CD4-positive, alpha-beta memory T cell (primary cell): ENCODE data around the gene CMIP. TPM values are rescaled to one million over a fixed set of nuclear protein-coding genes. Genes with fewer than 3 reads are reported as not detected.

ENCODE experiments used
- CTCF ChIA-PET: fragments of 350-600 bp; sonication (Branson Sonifier 250); formaldehyde crosslinking; loops from one replicate; lab custom pipeline; 2021; ENCODE audit warnings: inconsistent platforms; ENCODE audit not compliant: partially characterized antibody; lab: Charles Lee
- POLR2A ChIA-PET: fragments of 350-600 bp; sonication (Branson Sonifier 250); formaldehyde crosslinking; loops from one replicate; lab custom pipeline; 2021; ENCODE audit not compliant: partially characterized antibody; lab: Charles Lee
- DNase-seq, 5 donors: peaks; one replicate each; pipeline versions ENCODE4 v3.0.0 to v3.0.0-alpha.2; 2020 to 2022; ENCODE audit warnings: mixed read lengths in 1 of 5
- H3K27ac ChIP-seq: one replicate; pipeline ENCODE4 v1.7.0; 2013; ENCODE audit warnings: low read depth, low read length
- H3K27me3 ChIP-seq: 2 replicates; pipeline ENCODE4 v1.7.0; 2013; ENCODE audit warnings: mild to moderate bottlenecking, low read length, moderate library complexity; ENCODE audit not compliant: insufficient read depth
- H3K36me3 ChIP-seq: 2 replicates; pipeline ENCODE4 v1.7.0; 2013; ENCODE audit warnings: mild to moderate bottlenecking, low read length, moderate library complexity; ENCODE audit not compliant: insufficient read depth
- H3K4me1 ChIP-seq: 2 replicates; pipeline ENCODE4 v1.7.0; 2013; ENCODE audit warnings: mild to moderate bottlenecking, low read length, moderate library complexity; ENCODE audit not compliant: insufficient read depth
- H3K4me3 ChIP-seq, 2 donors: one replicate each; pipeline ENCODE4 v1.7.0; 2013; ENCODE audit warnings: low read length in 2 of 2, mild to moderate bottlenecking in 1 of 2
- H3K9me3 ChIP-seq, 2 donors: one replicate each; pipeline ENCODE4 v1.7.0; 2013; ENCODE audit warnings: low read length in 2 of 2, control low read depth in 1 of 2; ENCODE audit not compliant: control insufficient read depth in 1 of 2
- H3K27ac Mint-ChIP-seq, 7 donors: one replicate each; pipeline ENCODE4 v1.8.0; 2020 to 2021; ENCODE audit warnings: mixed read lengths in 7 of 7, mild to moderate bottlenecking in 6 of 7, inconsistent platforms in 3 of 7, moderate library complexity in 3 of 7
- H3K27me3 Mint-ChIP-seq, 2 donors: one replicate each; pipeline ENCODE4 v1.8.0; 2020 to 2021; ENCODE audit warnings: mixed read lengths in 2 of 2
- H3K36me3 Mint-ChIP-seq, 2 donors: one replicate each; pipeline ENCODE4 v1.8.0; 2020 to 2021; ENCODE audit warnings: mixed read lengths in 2 of 2, inconsistent platforms in 1 of 2, mild to moderate bottlenecking in 1 of 2
- H3K4me1 Mint-ChIP-seq, 4 donors: one replicate each; pipeline ENCODE4 v1.8.0; 2020 to 2021; ENCODE audit warnings: mixed read lengths in 4 of 4, mild to moderate bottlenecking in 1 of 4
- H3K4me3 Mint-ChIP-seq, 8 donors: one replicate each; pipeline ENCODE4 v1.8.0; 2020 to 2021; ENCODE audit warnings: mixed read lengths in 8 of 8, mild to moderate bottlenecking in 7 of 8, moderate library complexity in 6 of 8, inconsistent platforms in 3 of 8
- H3K9me3 Mint-ChIP-seq, 8 donors: one replicate each; pipeline ENCODE4 v1.8.0; 2020 to 2021; ENCODE audit warnings: mixed read lengths in 8 of 8, mild to moderate bottlenecking in 5 of 8, inconsistent platforms in 3 of 8, moderate library complexity in 1 of 8
- intact Hi-C: fragments of 100-400 bp; cut with micrococcal nuclease; formaldehyde crosslinking; loops from one replicate; pipeline ENCODE4 v1.15.1; 2023
- polyA plus RNA-seq, 2 donors: library from polyadenylated mRNA; unstranded; fragments of 300-500 nt; fragmentation: Illumina TruSeq; gene quantifications; one replicate each; pipeline ENCODE4 v1.2.3, GENCODE V29; 2021
- total RNA-seq, 2 experiments: library from RNA; stranded (reverse); gene quantifications; one replicate each; pipeline ENCODE4 v1.2.3, GENCODE V29; 2021

Gene CMIP
- total and polyA plus RNA-seq, 4 experiments from 2014 or later, result 0.84 to 36.4 (median 33.2) TPM; not detected in 1

GRCh38 chr16:81457326-81458133 lies 12.9 kb downstream of the CMIP start:
- Histone ChIP-seq H3K36me3 (peaks cover 5% of the 10 kb centered on the region), H3K4me1 (peaks cover 31% of the 10 kb centered on the region), H3K27me3 (no peaks in the 10 kb centered on the region), H3K27ac (no peak overlapping the region), H3K4me3 (no peak overlapping the region), H3K9me3 (no peaks in the 10 kb centered on the region)
- intact Hi-C loops, result no loop called here
- Mint-ChIP-seq H3K36me3 (peaks cover 28 to 36% of the 10 kb centered on the region in 2 donors), H3K27ac (peak overlapping the region in 3 of 7 donors; percentile 29 to 71 (median 44)), H3K9me3 (peaks cover 0 to 2% (median 0%) of the 10 kb centered on the region in 8 donors), H3K4me3 (no peak overlapping the region), H3K4me1 (peaks cover 33 to 69% (median 51%) of the 10 kb centered on the region in 4 donors), H3K27me3 (no peaks in the 10 kb centered on the region)
- POLR2A ChIA-PET, result no interaction called here
- CTCF ChIA-PET, result no interaction called here
- DNase-seq, result no peak

- no peak for DNase-seq
- H3K36me3 ChIP-seq, result peaks cover 5% of the 10 kb centered on the region
- ChIA-PET POLR2A (no interaction called here), CTCF (no interaction called here)
- Mint-ChIP-seq H3K36me3 (peaks cover 28 to 36% of the 10 kb centered on the region in 2 donors), H3K4me3 (no peak overlapping the region), H3K27me3 (no peaks in the 10 kb centered on the region), H3K9me3 (peaks cover 0 to 2% (median 0%) of the 10 kb centered on the region in 8 donors), H3K27ac (peak overlapping the region in 2 of 7 donors; percentile 12 to 44), H3K4me1 (peaks cover 30 to 66% (median 51%) of the 10 kb centered on the region in 4 donors)
- H3K4me3 ChIP-seq, result no peak overlapping the region
- H3K4me1 ChIP-seq, result peaks cover 29% of the 10 kb centered on the region
- H3K9me3 ChIP-seq, result no peaks in the 10 kb centered on the region
- H3K27ac ChIP-seq, result no peak overlapping the region
- intact Hi-C loops, result no loop called here
- H3K27me3 ChIP-seq, result no peaks in the 10 kb centered on the region
Measured at GRCh38 chr16:81458149-81458669, 13.6 kb downstream of the CMIP start.

GRCh38 chr16:81458827-81459598 lies 14.4 kb downstream of the CMIP start:
- H3K36me3 ChIP-seq, result peaks cover 5% of the 10 kb centered on the region
- POLR2A ChIA-PET, result interaction anchor here (0.8 kb wide), 1 partner anchor 11 kb away, joined by 5 read pairs; no protein-coding TSS in a partner anchor
- intact Hi-C loops, result no loop called here
- Mint-ChIP-seq H3K4me3 (no peak overlapping the region), H3K9me3 (peaks cover 0 to 2% (median 0%) of the 10 kb centered on the region in 8 donors), H3K4me1 (peaks cover 26 to 68% (median 51%) of the 10 kb centered on the region in 4 donors), H3K36me3 (peaks cover 28 to 36% of the 10 kb centered on the region in 2 donors), H3K27me3 (no peaks in the 10 kb centered on the region), H3K27ac (peak overlapping the region in 3 of 7 donors; percentile 2 to 90 (median 38))
- H3K27me3 ChIP-seq, result no peaks in the 10 kb centered on the region
- H3K9me3 ChIP-seq, result no peaks in the 10 kb centered on the region
- no peak overlapping the region for H3K27ac ChIP-seq
- H3K4me1 ChIP-seq, result peaks cover 25% of the 10 kb centered on the region
- DNase-seq, result no peak
- CTCF ChIA-PET, result no interaction called here
- no peak overlapping the region for H3K4me3 ChIP-seq

- Histone ChIP-seq H3K4me1 (peaks cover 29% of the 10 kb centered on the region), H3K36me3 (peaks cover 5% of the 10 kb centered on the region), H3K27me3 (no peaks in the 10 kb centered on the region), H3K9me3 (no peaks in the 10 kb centered on the region), H3K27ac (no peak overlapping the region), H3K4me3 (no peak overlapping the region)
- peaks cover 32 to 71% (median 54%) of the 10 kb centered on the region in 4 donors for H3K4me1 Mint-ChIP-seq
- H3K9me3 Mint-ChIP-seq, result peaks cover 0 to 2% (median 0%) of the 10 kb centered on the region in 8 donors
- H3K27ac Mint-ChIP-seq, result no peak overlapping the region
- POLR2A ChIA-PET, result no interaction called here
- no peak overlapping the region for H3K4me3 Mint-ChIP-seq
- H3K27me3 Mint-ChIP-seq, result no peaks in the 10 kb centered on the region
- intact Hi-C loops, result no loop called here
- CTCF ChIA-PET, result no interaction called here
- no peak for DNase-seq
- H3K36me3 Mint-ChIP-seq, result peaks cover 28 to 34% of the 10 kb centered on the region in 2 donors
Measured at GRCh38 chr16:81460075-81460474, 15.5 kb downstream of the CMIP start.

- Mint-ChIP-seq H3K4me3 (peak overlapping the region in 2 of 8 donors; percentile 1 to 3), H3K4me1 (peaks cover 35 to 75% (median 55%) of the 10 kb centered on the region in 4 donors), H3K27me3 (no peaks in the 10 kb centered on the region), H3K27ac (peak overlapping the region in 2 of 7 donors; percentile 46 to 50), H3K36me3 (peaks cover 26 to 27% of the 10 kb centered on the region in 2 donors), H3K9me3 (peaks cover 0 to 2% (median 0%) of the 10 kb centered on the region in 8 donors)
- H3K4me1 ChIP-seq, result peaks cover 39% of the 10 kb centered on the region
- H3K27ac ChIP-seq, result no peak overlapping the region
- ChIA-PET CTCF (interaction anchor here (0.8 kb wide), 1 partner anchor 9 kb away, joined by 3 read pairs; no protein-coding TSS in a partner anchor), POLR2A (no interaction called here)
- intact Hi-C loops, result no loop called here
- H3K36me3 ChIP-seq, result peaks cover 5% of the 10 kb centered on the region
- no peak overlapping the region for H3K4me3 ChIP-seq
- DNase-seq, result no peak
- no peaks in the 10 kb centered on the region for H3K9me3 ChIP-seq
- no peaks in the 10 kb centered on the region for H3K27me3 ChIP-seq
Measured at GRCh38 chr16:81461243-81461642, 16.6 kb downstream of the CMIP start.

GRCh38 chr16:81461766-81462165 lies 17.2 kb downstream of the CMIP start:
- intact Hi-C loops, result no loop called here
- peaks cover 39 to 80% (median 59%) of the 10 kb centered on the region in 4 donors for H3K4me1 Mint-ChIP-seq
- Histone ChIP-seq H3K9me3 (no peaks in the 10 kb centered on the region), H3K27ac (no peak overlapping the region), H3K4me3 (no peak overlapping the region), H3K36me3 (peaks cover 5% of the 10 kb centered on the region), H3K4me1 (peaks cover 42% of the 10 kb centered on the region), H3K27me3 (no peaks in the 10 kb centered on the region)
- no peak for DNase-seq
- POLR2A ChIA-PET, result no interaction called here
- H3K36me3 Mint-ChIP-seq, result peaks cover 22 to 24% of the 10 kb centered on the region in 2 donors
- H3K27me3 Mint-ChIP-seq, result no peaks in the 10 kb centered on the region
- CTCF ChIA-PET, result interaction anchor here (0.8 kb wide), 1 partner anchor 8 kb away, joined by 3 read pairs; no protein-coding TSS in a partner anchor
- H3K4me3 Mint-ChIP-seq, result peak overlapping the region in 1 of 8 donors; percentile 1
- H3K9me3 Mint-ChIP-seq, result peaks cover 0 to 2% (median 0%) of the 10 kb centered on the region in 8 donors
- H3K27ac Mint-ChIP-seq, result peak overlapping the region in 2 of 7 donors; percentile 4 to 70
